HEK293 (cell line): ENCODE results near the gene POU2AF1.

Source experiments
- OVOL3 ChIP-seq: fragments of 450-650 bp; formaldehyde crosslinking; IDR thresholded peaks from 2 replicates; pipeline ENCODE4 v1.5.1; 2016; ENCODE audit warnings: missing biosample characterization, missing genetic modification characterization
- REPIN1 ChIP-seq: fragments of 450-650 bp; formaldehyde crosslinking; IDR thresholded peaks from 2 replicates; pipeline ENCODE4 v1.5.1; 2017; ENCODE audit warnings: missing biosample characterization, missing genetic modification characterization, low read depth
- TRIM28 ChIP-seq: IDR thresholded peaks from 2 replicates; pipeline ENCODE4 v1.6.1; 2011; ENCODE audit warnings: low read length, control low read depth, borderline replicate concordance
- ZBTB1 ChIP-seq: fragments of 450-650 bp; formaldehyde crosslinking; IDR thresholded peaks from 2 replicates; pipeline ENCODE4 v1.5.1; 2016; ENCODE audit warnings: missing biosample characterization, missing genetic modification characterization
- ZBTB8A ChIP-seq: fragments of 450-650 bp; formaldehyde crosslinking; IDR thresholded peaks from 2 replicates; pipeline ENCODE4 v1.5.1; 2016; ENCODE audit warnings: missing biosample characterization, missing genetic modification characterization
- ZNF132 ChIP-seq: fragments of 450-650 bp; formaldehyde crosslinking; IDR thresholded peaks from 2 replicates; pipeline ENCODE4 v1.5.1; 2017; ENCODE audit warnings: missing biosample characterization, missing genetic modification characterization, borderline replicate concordance
- ZNF140 ChIP-seq: fragments of 450-650 bp; formaldehyde crosslinking; IDR thresholded peaks from 2 replicates; pipeline ENCODE4 v1.5.1; 2016; ENCODE audit warnings: missing biosample characterization, missing genetic modification characterization
- ZNF184 ChIP-seq: fragments of 450-650 bp; IDR thresholded peaks from 2 replicates; pipeline ENCODE4 v1.5.1; 2018; ENCODE audit warnings: missing biosample characterization, mild to moderate bottlenecking, missing genetic modification characterization
- ZNF214 ChIP-seq: fragments of 450-650 bp; formaldehyde crosslinking; IDR thresholded peaks from 2 replicates; pipeline ENCODE4 v1.5.1; 2017; ENCODE audit warnings: missing biosample characterization, mild to moderate bottlenecking, missing genetic modification characterization, borderline replicate concordance
- ZNF23 ChIP-seq: fragments of 450-650 bp; formaldehyde crosslinking; IDR thresholded peaks from 2 replicates; pipeline ENCODE4 v1.5.1; 2016; ENCODE audit warnings: missing biosample characterization, missing genetic modification characterization, borderline replicate concordance
- ZNF302 ChIP-seq: fragments of 450-650 bp; formaldehyde crosslinking; IDR thresholded peaks from 2 replicates; pipeline ENCODE4 v1.5.1; 2016; ENCODE audit warnings: missing biosample characterization, missing genetic modification characterization, low read depth
- ZNF311 ChIP-seq: fragments of 450-650 bp; formaldehyde crosslinking; IDR thresholded peaks from 2 replicates; pipeline ENCODE4 v1.5.1; 2017; ENCODE audit warnings: missing biosample characterization, missing genetic modification characterization, borderline replicate concordance
- ZNF354C ChIP-seq: fragments of 450-650 bp; formaldehyde crosslinking; IDR thresholded peaks from 2 replicates; pipeline ENCODE4 v1.5.1; 2016; ENCODE audit warnings: missing biosample characterization, missing genetic modification characterization, low read depth, borderline replicate concordance
- ZNF544 ChIP-seq: fragments of 450-650 bp; formaldehyde crosslinking; IDR thresholded peaks from 2 replicates; pipeline ENCODE4 v1.5.0; 2017; ENCODE audit warnings: missing biosample characterization, missing genetic modification characterization
- ZNF561 ChIP-seq: fragments of 450-650 bp; IDR thresholded peaks from 2 replicates; pipeline ENCODE4 v1.5.1; 2018; ENCODE audit warnings: missing biosample characterization, missing genetic modification characterization, borderline replicate concordance
- ZNF571 ChIP-seq: fragments of 450-650 bp; formaldehyde crosslinking; IDR thresholded peaks from 2 replicates; pipeline ENCODE4 v1.5.0; 2017; ENCODE audit warnings: missing biosample characterization, missing genetic modification characterization
- ZNF624 ChIP-seq: fragments of 450-650 bp; formaldehyde crosslinking; IDR thresholded peaks from 2 replicates; pipeline ENCODE4 v1.5.1; 2017; ENCODE audit warnings: missing biosample characterization, missing genetic modification characterization
- ZNF677 ChIP-seq: fragments of 450-650 bp; IDR thresholded peaks from 2 replicates; pipeline ENCODE4 v1.5.0; 2018; ENCODE audit warnings: missing biosample characterization, mild to moderate bottlenecking, missing genetic modification characterization, moderate library complexity
- ZNF785 ChIP-seq: fragments of 450-650 bp; formaldehyde crosslinking; IDR thresholded peaks from 2 replicates; pipeline ENCODE4 v1.5.1; 2016; ENCODE audit warnings: missing biosample characterization, missing genetic modification characterization
- TF ChIP-seq, protein P1 (sequence below): fragments of 450-650 bp; formaldehyde crosslinking; conservative IDR thresholded peaks from 2 replicates; pipeline ENCODE4 v1.5.1; 2016; ENCODE audit warnings: low read depth, missing biosample characterization, missing genetic modification characterization
- TF ChIP-seq, protein P2 (sequence below): fragments of 450-650 bp; formaldehyde crosslinking; IDR thresholded peaks from 2 replicates; pipeline ENCODE4 v1.5.1; 2017; ENCODE audit warnings: missing biosample characterization, missing genetic modification characterization
- TF ChIP-seq, protein P3 (sequence below): fragments of 450-650 bp; formaldehyde crosslinking; IDR thresholded peaks from 2 replicates; pipeline ENCODE4 v1.5.1; 2016; ENCODE audit warnings: missing biosample characterization, missing genetic modification characterization

Gene POU2AF1

DNA sequence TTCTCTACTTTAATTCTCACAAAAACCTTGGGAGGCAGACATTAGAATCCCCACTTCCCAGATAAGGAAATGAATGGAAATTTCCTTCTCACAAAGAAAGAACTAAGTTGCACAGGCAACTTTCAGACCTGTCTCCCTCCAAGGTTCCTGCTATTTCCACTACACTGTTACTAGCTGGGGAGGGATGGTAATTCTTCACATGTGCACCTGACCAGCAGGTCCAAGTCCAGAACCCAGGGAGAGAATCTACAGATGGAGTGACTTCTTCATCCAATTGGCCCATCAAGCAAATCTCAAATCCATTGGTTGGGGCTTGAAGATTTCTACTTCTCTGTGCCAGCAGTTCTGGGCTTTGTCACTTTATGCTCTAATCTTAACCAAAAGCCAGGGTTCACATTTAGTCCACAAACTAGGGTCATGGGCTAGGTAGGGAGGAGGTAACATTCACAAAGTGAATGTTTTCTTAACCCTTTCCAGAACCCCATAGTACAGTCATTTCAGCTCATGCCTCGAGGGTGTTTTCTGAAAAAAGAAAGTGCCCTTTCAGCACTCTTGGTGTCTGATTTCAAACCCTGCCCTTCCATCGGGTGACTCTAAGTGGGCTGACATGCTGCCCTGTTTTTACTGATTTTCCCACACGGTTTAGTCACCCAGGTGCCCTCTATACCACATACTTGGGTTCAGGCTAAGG, 2.7 kb downstream of the POU2AF1 start (continued):
- TF ChIP-seq, protein P1, sequence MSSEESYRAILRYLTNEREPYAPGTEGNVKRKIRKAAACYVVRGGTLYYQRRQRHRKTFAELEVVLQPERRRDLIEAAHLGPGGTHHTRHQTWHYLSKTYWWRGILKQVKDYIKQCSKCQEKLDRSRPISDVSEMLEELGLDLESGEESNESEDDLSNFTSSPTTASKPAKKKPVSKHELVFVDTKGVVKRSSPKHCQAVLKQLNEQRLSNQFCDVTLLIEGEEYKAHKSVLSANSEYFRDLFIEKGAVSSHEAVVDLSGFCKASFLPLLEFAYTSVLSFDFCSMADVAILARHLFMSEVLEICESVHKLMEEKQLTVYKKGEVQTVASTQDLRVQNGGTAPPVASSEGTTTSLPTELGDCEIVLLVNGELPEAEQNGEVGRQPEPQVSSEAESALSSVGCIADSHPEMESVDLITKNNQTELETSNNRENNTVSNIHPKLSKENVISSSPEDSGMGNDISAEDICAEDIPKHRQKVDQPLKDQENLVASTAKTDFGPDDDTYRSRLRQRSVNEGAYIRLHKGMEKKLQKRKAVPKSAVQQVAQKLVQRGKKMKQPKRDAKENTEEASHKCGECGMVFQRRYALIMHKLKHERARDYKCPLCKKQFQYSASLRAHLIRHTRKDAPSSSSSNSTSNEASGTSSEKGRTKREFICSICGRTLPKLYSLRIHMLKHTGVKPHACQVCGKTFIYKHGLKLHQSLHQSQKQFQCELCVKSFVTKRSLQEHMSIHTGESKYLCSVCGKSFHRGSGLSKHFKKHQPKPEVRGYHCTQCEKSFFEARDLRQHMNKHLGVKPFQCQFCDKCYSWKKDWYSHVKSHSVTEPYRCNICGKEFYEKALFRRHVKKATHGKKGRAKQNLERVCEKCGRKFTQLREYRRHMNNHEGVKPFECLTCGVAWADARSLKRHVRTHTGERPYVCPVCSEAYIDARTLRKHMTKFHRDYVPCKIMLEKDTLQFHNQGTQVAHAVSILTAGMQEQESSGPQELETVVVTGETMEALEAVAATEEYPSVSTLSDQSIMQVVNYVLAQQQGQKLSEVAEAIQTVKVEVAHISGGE (tag by site-specific recombination) = no peak
- TF ChIP-seq ZNF785 = no peak
- TF ChIP-seq ZNF624 (tag by site-specific recombination) = no peak
- no peak for TF ChIP-seq ZNF302 (tag by site-specific recombination)
- TF ChIP-seq TRIM28 = 0 out of 2 replicates have a peak, but pooled peaks have one; percentile 49
- no peak for TF ChIP-seq REPIN1 (tag by site-specific recombination)
- peak; percentile 44; the same call in 1 of the 2 replicates for TF ChIP-seq ZBTB8A (tag by site-specific recombination)
- TF ChIP-seq ZNF23 (tag by site-specific recombination) = no peak
- TF ChIP-seq ZNF214 (tag by site-specific recombination) = no peak
- TF ChIP-seq OVOL3 (tag by site-specific recombination) = no peak
- no peak for TF ChIP-seq ZNF677 (tag by site-specific recombination)
- no peak for TF ChIP-seq ZNF571 (tag by site-specific recombination)
- no peak for TF ChIP-seq ZNF132 (tag by site-specific recombination)
- TF ChIP-seq ZNF184 (tag by site-specific recombination) = no peak
- TF ChIP-seq ZNF311 (tag by site-specific recombination) = no peak
- TF ChIP-seq, protein P2, sequence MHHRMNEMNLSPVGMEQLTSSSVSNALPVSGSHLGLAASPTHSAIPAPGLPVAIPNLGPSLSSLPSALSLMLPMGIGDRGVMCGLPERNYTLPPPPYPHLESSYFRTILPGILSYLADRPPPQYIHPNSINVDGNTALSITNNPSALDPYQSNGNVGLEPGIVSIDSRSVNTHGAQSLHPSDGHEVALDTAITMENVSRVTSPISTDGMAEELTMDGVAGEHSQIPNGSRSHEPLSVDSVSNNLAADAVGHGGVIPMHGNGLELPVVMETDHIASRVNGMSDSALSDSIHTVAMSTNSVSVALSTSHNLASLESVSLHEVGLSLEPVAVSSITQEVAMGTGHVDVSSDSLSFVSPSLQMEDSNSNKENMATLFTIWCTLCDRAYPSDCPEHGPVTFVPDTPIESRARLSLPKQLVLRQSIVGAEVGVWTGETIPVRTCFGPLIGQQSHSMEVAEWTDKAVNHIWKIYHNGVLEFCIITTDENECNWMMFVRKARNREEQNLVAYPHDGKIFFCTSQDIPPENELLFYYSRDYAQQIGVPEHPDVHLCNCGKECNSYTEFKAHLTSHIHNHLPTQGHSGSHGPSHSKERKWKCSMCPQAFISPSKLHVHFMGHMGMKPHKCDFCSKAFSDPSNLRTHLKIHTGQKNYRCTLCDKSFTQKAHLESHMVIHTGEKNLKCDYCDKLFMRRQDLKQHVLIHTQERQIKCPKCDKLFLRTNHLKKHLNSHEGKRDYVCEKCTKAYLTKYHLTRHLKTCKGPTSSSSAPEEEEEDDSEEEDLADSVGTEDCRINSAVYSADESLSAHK (tag by site-specific recombination) = no peak
- TF ChIP-seq ZBTB1 (tag by site-specific recombination) = no peak
- peak; percentile 100 for TF ChIP-seq ZNF561 (tag by site-specific recombination)
- TF ChIP-seq ZNF544 (tag by site-specific recombination) = no peak
- TF ChIP-seq, protein P3, sequence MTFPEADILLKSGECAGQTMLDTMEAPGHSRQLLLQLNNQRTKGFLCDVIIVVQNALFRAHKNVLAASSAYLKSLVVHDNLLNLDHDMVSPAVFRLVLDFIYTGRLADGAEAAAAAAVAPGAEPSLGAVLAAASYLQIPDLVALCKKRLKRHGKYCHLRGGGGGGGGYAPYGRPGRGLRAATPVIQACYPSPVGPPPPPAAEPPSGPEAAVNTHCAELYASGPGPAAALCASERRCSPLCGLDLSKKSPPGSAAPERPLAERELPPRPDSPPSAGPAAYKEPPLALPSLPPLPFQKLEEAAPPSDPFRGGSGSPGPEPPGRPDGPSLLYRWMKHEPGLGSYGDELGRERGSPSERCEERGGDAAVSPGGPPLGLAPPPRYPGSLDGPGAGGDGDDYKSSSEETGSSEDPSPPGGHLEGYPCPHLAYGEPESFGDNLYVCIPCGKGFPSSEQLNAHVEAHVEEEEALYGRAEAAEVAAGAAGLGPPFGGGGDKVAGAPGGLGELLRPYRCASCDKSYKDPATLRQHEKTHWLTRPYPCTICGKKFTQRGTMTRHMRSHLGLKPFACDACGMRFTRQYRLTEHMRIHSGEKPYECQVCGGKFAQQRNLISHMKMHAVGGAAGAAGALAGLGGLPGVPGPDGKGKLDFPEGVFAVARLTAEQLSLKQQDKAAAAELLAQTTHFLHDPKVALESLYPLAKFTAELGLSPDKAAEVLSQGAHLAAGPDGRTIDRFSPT (tag by site-specific recombination) = no peak
- no peak for TF ChIP-seq ZNF354C (tag by site-specific recombination)
- no peak for TF ChIP-seq ZNF140 (tag by site-specific recombination)
